GM19372 (cell line): ENCODE measurements around the gene SH3RF3.
"Not testable (repeated sequence)": the region's sequence is repeated elsewhere in the genome, so short reads cannot be mapped to it uniquely, and the experiment has no call there.

ENCODE experiments used
- ATAC-seq: cut with Tn5 transposase; IDR thresholded peaks from one replicate; pipeline ENCODE4 v1.9.1; 2021; ENCODE audit warnings: mild to moderate bottlenecking, low read depth, moderate library complexity; ENCODE audit not compliant: unreplicated experiment

The SH3RF3 gene

DNA sequence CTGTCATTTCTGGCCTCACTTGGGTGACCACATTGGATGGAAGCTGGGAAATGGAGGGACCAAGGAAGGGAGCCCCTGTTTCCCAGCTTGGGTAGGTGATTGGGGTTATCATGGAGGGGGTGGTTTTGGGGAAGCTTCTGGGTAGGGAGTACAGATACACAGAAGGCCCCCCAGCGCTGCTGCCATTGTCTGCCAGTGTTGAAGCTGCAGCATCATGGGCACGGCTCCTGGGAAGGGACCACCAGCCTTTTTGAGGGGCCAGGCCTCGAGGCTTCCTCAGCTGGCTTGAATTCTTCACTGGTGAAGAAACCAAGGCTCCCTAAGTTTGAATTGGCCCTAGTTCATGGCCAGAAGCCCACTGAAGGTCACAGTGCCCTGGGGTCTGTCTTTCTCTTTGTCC is 25.2 kb downstream of the SH3RF3 start:
- ATAC-seq, result no peak

DNA sequence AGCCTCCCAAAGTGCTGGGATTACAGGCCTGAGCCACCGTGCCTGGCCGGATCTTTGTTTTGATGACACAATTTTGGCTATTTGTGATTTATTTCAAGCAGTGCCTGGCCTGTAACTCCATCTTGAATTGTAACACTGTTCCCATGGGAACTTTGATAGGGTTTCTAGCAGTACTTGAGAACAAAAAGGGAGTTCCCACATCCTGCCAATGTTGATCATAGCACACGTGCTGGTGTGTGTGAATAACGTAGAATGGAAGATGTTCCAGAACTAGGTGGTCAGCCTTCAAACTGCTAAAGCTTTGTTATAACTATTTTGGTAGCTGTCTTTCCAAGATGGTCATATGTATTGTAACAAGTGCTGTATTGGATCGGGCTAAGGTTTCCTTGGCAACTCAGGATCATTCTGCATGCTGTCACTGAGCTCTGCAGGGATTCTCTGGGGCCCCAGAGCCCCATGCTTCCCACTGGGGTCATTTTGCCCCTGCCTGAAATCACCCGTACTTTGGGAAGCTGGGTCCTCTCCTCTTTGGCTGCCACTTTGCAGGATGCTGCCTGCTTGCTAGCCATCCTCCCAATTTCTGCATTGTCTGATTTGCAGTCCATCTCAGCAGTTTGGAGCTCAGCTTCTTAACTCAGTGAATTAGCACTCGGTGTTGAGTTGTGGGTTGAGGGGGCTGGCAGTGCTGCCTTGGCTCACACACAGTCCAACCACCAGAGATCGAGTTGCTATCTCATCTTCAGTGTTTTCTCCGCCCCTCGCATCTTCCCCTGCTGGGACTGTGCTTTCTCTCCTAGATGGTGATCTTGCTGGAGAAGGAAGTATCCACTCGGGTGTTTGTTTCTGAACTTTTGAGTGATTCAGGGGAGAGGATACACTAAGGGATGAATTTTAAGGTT is 26.8 kb downstream of the SH3RF3 start:
- no peak for ATAC-seq

DNA sequence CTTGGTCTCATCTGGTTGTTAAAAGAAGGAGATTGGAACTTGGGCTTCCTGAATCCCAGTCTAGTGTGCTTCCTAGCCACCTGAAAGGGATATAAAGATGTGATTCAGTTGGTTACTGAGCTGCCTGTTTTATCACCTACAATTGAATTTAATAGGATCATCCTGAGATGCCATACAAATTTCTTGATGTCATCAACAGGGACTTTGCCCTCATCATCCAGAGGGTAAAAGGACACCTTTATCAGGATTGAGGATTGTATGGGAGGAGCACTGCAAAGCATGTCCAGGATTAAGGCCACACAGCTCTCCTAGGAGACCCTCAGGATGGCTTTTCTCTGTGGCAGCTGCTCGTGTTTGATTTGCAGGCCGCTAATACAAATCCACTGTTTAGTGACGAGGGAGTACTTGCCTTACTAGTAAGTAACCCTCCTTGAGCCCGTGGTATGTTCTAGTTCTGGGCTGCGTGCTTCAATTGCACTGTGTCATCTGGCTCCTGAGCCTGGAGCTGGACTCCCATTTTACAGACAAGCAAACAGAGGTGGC is 28.6 kb downstream of the SH3RF3 start:
- no peak for ATAC-seq

DNA sequence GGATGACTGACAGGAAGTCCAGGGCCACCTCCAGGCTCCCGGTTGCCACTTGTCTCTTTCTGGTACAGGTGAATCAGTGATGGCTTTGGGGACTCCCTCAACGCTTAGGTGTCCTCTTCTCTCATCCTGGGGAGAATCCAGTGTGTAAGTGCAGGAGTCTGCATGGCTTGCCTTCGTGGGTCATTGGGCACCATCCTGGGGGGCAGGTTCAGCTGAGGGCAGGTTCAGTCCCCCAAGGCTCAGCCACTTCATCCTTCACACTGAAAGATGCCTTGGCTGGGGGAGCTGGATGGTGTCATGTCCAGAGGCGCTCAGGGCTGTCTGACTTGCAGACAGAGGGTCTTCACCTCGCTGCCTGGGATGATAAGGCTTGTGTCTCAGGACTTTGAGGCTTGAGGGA is 29.2 kb downstream of the SH3RF3 start:
- ATAC-seq, result no peak

DNA sequence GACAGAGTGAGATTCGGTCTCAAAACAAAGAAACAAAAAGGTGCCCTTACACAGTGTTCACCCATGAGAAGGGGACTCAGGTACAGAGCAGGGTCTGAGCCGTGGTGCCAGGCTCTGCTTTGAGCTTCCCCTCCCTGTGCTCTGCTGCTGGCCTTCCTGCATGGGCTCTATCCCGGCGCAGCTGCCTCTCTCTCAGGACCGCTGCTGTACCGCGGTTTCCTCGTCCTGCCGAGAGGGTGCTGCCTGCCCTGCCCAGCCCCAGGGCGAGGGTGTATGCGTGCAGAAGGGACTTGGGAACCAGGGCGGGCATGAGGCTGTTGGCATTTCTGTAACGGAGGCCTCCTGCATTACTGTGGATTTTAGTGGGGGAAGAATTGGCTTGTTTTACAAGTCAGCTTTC is 30.1 kb downstream of the SH3RF3 start:
- no peak for ATAC-seq

DNA sequence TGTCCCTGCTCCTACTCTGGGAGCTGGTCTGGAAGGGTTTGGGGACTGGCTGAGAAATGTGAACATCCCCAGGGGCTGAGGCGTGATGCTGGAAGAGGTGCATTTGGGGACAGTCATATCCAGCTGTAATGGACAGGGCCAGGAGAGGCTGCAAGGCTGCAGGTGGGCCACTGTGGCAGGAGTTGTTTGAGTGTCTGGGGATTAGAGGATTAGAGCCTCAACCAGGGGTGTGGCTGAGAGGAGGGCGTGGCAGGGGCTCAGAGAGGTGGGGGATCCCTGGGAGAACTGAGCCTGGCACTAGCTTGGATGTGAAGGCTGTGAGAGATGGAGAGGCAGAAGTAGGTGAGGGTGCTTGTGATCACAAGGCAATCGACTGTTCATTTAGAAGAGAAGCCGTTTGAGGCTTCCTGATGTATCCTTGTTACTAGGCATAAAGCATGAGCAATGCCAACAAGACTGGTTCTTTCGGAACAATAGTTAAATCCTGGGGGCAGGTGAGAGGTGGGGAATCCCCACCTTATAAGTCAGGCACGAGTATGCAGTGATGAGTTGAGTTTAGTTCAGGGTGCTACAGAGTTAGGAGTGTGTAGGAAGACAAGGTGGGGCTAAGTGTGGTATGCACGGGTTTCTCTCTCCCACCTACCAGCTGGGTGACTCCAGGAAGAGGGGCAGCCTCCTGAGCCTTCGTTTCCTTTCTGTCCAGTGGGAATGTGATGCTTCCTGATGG is 31.9 kb downstream of the SH3RF3 start:
- no peak for ATAC-seq

DNA sequence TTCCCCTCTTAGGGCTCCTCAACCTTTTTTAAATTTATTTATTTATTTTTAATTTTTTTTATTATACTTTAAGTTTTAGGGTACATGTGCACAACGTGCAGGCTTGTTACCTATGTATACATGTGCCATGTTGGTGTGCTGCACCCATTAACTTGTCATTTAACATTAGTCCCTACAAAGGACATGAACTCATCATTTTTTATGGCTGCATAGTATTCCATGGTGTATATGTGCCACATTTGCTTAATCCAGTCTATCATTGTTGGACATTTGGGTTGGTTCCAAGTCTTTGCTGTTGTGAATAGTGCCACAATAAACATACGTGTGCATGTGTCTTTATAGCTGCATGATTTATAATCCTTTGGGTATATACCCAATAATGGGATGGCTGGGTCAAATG is 33.4 kb downstream of the SH3RF3 start:
- ATAC-seq, result not testable (repeated sequence)

DNA sequence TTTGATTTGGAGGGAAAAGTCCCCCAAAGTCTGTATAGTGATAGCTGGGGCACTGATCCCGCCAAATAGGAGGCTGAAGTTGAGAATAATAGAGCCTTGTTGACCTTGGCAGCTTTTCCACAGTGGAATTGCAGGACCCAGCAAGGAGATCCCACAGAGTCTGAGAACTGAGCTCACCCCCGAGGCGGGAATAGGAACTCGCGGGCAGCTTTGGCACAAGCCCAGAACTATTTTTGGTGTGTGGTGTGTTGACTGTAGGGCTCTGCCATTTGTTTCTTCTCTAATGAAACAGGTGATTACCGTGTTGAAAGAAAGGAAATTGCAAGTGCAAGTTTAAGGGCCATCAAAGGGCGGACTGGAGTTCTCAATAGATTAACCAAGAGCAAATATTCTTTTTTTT is 34.0 kb downstream of the SH3RF3 start:
- no peak for ATAC-seq

DNA sequence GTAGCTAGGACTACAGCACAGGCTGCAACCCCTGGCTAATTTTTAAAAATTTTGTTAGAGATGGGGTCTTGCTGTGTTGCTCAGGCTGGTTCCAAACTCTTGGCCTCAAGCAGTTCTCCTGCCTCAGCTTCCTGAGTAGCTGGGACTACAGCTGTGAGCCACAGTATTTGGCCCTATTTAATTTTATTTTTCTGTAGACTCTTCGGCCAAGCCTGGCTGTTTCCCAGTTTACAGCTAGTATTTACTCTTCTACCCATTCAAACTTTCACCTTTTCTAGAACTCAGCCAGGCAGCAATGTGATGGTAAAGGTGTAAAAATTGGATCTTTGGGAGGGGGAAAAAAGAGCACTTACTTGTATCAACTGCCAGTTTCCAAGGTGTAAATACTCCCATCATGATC is 35.3 kb downstream of the SH3RF3 start:
- no peak for ATAC-seq

DNA sequence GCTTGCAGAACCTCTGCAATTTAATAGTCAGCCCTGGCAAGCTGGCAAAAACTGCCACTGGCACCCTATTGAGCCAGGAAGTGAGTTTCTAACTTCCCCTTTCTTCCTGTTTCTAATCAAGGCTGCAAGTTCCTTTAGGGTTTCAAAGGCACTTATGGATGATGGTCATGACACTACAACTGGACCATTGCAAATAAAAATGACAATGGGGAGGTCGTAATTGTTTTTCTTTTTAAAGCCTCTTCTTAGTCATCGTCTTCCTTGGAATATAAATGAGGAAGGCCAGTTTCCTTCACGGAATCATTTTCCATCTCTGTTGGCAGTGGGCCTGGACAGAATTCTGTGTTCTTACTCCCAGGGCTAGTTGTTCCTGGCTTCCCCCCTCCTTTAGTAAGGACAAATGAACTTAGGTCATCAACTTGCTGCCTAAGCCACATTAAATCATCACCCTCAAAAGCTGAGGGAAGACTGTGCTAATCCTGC is 35.8 kb downstream of the SH3RF3 start:
- ATAC-seq, result no peak

DNA sequence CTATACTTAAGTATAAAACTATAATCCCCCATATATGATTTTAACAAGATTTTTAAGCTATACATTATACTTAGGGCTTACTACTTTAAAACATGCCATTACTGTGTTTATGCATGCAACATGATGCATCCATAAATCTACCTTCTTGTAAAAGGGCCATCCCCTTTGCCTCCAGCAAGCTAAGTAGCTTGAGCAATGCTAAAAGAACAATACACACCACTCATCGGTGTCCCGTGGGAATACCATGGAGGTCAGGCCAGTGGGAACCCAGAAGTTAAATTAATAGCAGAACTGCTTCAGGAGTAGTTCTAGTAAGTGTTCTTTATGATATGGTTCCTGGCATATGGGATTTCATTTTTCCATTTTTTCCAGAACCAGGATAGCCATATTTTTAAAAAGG is 37.8 kb downstream of the SH3RF3 start:
- ATAC-seq, result no peak

DNA sequence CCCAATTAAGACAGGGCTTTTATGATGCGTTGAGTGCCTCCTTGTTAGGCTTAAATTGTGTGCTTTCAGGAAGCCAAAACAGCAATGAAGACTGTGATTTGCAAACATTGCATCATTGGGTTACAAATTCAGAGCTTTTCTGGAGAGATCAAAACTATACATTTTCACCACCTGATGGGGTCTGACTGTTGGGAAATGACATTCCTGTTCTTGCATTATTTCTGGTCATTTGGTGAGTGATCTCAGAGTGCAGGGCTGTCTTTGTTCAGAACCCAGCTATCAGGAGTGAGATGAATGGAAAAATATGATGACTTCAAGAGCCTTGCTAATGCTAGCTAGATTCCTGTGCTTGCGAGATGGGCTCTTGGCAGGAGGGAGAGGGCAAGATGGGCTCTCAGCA is 39.1 kb downstream of the SH3RF3 start:
- ATAC-seq, result no peak

DNA sequence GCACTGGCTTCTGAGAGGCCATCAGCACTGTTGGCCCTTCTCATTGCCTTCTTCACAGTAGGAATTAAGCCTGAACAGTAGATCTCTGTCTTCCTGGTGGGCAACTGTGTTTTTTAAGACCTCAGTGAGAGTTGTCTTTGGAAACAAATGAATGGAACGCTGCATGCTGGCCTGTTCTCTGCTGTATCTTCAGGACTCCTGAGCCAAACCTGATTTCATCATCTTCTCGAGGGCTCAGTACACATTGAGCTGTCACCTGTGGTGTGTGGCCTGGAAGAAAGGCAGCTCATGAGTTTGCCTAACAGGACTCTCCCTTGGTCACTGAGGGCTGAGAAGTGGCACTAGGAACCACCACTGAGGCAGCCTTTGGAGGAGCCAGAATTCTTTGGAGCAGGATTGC is 39.7 kb downstream of the SH3RF3 start:
- no peak for ATAC-seq

DNA sequence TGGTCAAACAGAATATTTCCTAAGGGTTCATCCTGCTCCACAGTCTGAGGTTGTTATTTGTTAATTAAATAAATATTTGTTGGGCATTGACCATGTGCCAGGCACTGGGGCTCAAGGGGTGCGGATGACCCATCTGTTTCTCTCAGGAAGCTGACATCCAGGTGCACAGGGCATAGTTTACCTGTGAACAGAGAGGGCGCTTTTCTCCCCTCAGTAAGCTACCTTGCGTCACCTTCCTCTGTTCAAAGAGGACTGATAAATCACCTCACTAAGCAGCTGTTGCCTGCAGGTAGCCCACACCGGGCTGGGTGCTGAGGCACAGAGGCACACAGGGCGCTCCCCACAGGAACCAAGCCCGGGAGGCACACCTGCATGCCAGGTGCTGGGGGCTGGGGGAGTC is 41.6 kb downstream of the SH3RF3 start:
- ATAC-seq, result no peak

DNA sequence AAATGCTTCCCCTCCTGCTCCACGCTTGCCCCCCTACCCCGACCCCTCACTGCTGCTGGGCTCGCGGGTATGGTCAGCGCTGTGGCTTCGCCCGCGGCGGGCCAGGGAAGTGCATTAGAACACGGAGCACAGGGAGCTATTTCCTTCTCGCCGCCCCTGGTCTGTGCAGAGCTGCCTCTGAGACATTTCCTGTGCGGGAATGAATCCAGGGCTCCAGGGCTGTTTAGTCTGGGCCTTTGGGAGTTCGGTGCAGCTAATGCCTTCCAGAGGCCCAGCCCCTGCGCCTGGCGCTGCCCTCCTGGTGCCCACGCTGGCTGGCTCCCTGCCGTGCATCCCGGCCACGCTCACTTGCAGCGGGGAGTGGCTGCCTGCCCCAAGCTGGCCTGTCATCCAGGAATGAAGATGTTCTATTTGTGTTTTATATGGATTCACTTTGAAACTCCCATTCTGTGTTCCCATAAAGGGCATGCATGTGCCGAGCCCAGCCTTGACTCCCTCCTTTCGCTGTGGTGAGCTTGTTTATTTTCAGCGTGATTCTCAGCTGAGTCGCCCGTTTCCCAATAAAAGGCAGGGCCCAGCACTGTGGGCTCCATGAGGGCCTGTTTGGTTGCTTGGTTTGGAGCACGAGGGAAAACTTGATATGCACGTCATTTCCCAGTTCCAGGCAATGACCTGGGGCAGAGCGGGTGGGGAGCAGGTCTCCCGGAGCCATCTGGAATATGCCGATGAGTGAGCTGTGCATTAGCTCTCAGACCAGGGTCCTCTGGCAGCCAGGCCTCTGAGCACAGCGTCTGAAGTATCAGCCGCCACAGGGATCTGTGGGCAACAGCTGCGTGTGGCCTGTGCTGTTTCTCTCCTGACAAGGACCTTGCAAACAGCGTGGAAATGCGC is 42.7 kb downstream of the SH3RF3 start:
- ATAC-seq, result no peak

DNA sequence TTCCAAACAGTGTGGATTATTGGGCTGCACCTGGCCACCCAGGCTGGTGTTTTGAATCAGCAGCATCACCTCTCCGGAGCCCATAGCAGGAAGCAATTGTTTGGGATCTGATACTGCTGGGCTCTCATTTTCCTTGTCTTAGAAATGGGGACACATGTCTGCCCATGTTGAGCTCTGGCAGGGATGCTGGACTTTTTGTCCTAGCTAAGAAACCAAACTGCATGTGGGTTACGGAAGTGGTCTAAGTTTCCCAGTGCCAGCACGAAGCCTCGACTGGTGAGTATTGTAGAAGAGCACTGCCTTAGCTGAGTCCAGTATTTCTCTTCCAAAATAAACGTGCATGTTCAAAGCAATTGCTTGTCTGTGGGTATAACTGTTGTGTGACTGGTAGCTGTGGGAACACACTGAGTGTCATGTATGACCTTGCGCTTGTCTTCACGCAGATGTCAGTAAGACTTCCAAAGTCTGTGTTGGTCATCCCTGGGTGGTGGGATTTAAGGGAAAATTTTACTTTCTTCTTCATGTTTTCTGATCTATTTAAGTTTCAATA is 43.6 kb downstream of the SH3RF3 start:
- ATAC-seq, result no peak

DNA sequence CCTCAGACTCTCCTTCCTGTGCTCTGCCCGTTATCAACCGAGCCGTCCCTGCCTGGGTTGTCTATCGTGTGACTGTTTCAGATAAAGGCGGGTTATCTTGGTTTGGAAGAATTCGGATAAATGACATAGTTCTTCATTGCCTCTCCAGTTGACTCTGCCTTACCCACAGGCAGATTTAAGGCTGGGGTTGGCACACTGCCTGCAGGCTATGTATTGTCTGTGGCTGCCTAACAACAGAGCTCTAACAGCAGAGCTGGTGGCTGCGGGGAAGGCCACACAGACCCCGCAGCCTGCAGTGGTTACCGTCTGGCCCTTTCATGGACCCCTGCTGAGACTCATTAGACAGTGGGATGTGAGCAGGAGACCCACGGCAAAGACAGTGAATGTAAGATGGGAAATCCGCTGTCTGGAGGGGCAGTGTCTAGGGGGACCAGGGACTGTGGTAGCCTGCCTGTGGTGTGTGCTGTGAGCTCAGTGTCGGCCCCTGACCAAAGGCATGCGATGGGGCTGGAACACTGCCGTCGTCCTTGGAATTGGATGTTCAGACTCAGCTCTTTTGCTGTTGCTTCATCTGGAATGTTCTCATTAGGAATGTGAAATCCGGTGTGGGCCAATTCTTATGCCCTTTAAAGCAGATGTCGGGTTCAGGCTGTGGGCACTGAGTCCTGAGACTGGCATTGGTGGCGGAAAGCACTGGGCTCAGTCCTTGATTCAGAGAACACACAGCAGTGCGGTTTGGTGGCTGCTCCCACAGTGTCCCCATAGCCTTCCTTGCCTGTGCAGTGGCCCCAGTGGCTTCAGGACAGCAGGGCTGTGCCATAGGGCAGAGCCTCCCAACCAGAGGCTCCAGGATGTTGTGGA is 44.5 kb downstream of the SH3RF3 start:
- no peak for ATAC-seq

DNA sequence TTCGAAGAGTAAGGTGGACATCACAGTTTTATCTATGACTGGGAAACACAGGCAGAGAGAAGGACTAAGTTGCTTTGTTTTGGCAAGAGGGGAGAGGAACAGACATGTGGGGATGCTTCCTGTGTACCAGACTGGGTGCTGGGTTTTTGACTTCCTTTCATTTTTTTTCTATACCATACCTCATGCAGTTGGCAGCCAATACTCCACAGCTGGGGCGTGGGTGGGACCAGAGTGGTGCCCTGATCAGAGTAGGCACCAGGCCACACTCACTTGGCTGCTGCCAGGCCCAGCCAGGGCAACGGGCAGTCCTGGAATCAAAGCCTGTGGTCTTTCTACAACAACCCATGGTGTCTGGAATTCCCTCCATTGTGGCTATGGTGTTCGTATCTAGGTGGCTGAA is 45.2 kb downstream of the SH3RF3 start:
- ATAC-seq, result no peak

DNA sequence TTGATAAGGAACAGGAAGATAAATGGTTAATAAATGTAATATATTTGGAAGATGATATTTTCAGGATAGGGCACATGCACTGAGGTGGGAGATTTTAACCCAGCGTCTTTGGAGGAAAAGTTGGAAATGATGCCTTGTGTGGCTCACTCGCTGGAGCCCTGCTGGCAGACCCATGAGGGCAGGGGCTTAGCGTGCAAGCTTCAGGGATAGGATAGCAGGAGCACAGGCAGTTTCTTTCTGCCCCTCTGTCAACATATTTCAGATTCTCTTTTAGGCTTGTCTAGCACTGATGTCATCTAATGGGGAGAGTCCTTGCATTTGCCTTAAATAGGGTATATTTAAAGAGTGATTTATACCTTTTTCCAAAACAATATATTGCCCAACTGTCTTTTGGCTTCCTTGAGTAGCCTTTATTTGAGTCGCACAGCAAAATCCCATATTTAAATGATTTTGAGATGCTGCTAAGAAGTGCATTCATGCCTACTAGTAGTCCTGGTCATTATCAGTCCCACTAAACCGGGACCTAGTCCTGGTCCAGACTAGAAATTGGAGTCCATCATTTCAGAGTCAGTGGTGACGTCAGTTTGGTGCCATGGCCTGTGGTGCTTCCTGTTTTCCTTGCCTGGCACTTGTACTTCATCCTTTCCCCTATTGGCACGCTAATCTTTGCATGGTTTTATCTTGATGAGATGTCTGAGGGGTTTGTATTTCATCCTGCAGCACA is 45.8 kb downstream of the SH3RF3 start:
- no peak for ATAC-seq
